NB4 (cell line): Measurements from ENCODE around the gene ZNF331.

Source experiments
- DNase-seq: peaks from one replicate; pipeline ENCODE4 v3.0.0; 2010; ENCODE audit warnings: low read depth
- H3K4me3 ChIP-seq: one replicate; pipeline ENCODE4 v1.5.1; 2011; ENCODE audit warnings: mild to moderate bottlenecking, low read depth, low read length, moderate library complexity
- MAX ChIP-seq: IDR thresholded peaks from 2 replicates; pipeline ENCODE4 v1.6.1; 2011; ENCODE audit warnings: low read depth, low read length
- MYC ChIP-seq: IDR thresholded peaks from 2 replicates; pipeline ENCODE4 v1.6.1; 2011; ENCODE audit warnings: low read depth, low read length
- POLR2A ChIP-seq: IDR thresholded peaks from 2 replicates; pipeline ENCODE4 v1.6.1; 2011; ENCODE audit warnings: mild to moderate bottlenecking; ENCODE audit not compliant: insufficient read length; ENCODE audit errors: extremely low read depth
- TF ChIP-seq, protein P1 (sequence below): IDR thresholded peaks from one replicate; pipeline ENCODE4 v1.5.1; 2012; ENCODE audit warnings: low read depth, low read length

The ZNF331 gene

DNA sequence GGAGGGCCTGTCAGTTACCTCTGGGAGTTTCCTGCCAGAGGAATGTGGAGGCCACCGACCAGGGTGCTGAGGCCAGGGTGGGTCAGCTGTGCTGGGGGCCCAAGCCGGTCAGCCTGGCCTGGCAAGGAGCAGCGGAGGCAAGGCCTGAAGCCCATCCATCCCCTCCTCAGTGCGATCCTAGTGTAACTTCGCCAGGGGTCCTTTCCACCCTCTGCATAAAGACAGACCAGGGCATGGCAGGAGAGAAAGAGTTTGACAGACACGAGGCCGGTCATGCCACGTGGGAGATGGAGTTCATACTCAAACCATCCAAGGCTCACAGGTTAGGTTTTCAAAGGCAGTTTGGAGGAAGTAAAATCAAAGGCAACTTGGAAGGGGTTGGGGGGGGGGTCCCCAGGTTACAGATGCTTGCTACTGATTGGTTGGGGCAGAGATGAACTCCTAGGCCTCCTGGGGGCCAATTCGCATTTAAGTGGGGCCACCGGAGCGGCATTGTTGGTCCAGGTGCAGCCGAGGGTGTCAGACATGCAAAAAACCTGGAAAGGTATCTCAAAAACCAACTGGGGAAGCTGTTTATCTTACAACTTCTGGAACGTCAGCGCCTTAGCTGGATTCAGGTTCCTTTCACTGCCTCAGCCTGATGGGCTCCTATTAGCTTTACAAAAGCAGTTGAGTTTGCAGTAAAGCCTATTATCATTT, 57.0 kb downstream of the ZNF331 start:
- no peak overlapping the region for H3K4me3 ChIP-seq
- no peak for DNase-seq
- no peak for TF ChIP-seq MAX
- TF ChIP-seq POLR2A = no peak
- no peak for TF ChIP-seq MYC
- TF ChIP-seq, protein P1, sequence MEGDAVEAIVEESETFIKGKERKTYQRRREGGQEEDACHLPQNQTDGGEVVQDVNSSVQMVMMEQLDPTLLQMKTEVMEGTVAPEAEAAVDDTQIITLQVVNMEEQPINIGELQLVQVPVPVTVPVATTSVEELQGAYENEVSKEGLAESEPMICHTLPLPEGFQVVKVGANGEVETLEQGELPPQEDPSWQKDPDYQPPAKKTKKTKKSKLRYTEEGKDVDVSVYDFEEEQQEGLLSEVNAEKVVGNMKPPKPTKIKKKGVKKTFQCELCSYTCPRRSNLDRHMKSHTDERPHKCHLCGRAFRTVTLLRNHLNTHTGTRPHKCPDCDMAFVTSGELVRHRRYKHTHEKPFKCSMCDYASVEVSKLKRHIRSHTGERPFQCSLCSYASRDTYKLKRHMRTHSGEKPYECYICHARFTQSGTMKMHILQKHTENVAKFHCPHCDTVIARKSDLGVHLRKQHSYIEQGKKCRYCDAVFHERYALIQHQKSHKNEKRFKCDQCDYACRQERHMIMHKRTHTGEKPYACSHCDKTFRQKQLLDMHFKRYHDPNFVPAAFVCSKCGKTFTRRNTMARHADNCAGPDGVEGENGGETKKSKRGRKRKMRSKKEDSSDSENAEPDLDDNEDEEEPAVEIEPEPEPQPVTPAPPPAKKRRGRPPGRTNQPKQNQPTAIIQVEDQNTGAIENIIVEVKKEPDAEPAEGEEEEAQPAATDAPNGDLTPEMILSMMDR = no peak

- DNase-seq = no peak
- TF ChIP-seq POLR2A = no peak
- TF ChIP-seq, protein P1 = no peak
- no peak for TF ChIP-seq MYC
- no peak for TF ChIP-seq MAX
- no peak overlapping the region for H3K4me3 ChIP-seq
These were observed 57.5 kb downstream of the ZNF331 start for GRCh38 chr19:53595510-53595867.

DNA sequence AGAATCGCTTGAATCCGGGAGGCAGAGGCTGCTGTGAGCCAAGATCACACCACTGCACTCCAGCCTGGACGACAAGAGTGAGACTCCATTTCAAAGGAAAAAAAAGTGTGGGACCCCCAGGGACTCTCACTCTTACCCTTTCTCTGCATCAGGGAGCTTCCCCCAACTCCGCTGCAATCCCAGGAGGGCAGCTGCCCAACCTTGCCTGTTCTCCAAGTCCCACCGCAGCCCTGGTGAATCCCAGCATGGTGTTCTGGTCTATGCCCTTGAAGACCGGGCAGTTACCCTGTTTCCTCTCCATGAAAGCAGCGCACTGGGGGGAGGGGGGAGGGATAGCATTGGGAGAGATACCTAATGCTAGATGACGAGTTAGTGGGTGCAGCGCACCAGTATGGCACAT, 58.1 kb downstream of the ZNF331 start:
- no peak overlapping the region for H3K4me3 ChIP-seq
- no peak for DNase-seq
- no peak for TF ChIP-seq MYC
- no peak for TF ChIP-seq POLR2A
- TF ChIP-seq, protein P1 = no peak

DNA sequence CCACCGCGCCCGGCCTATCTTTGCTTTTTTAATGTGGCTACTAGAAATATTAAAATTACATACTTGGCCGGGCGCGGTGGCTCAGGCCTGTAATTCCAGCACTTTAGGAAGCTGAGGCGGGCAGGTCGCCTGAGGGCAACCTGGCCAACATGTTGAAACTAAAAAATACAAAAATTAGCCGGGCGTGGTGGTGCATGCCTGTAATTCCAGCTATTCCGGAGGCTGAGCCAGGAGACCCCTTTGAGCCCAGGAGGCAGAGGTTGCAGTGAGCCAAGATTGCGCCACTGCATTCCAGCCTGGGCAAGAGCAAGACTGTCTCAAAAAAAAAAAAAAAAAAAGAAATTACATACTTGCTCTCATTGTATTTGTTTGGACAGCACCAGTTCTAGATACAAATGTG, 59.1 kb downstream of the ZNF331 start:
- TF ChIP-seq MYC (no peak), MAX (no peak), POLR2A (no peak)
- TF ChIP-seq, protein P1 = no peak
- DNase-seq = no peak
- no peak overlapping the region for H3K4me3 ChIP-seq

DNA sequence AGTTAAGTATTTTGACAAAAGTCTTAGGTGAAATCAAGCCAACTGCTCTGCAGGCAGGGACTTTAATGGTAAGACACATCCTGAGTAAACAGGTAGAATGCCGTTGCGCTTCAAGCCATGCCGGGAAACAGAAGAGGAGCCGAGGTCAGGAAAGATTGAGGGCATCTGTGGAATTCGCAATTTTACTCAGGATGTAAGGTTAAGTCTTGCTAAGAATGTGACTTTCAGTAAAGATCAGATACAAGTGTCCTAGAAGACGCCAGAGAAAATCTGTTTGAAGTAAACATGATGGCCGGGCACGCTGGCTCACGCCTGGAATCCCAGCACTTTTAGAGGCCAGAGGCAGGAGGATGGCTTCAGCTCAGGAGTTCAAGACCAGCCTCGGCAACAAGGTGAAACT, 60.4 kb downstream of the ZNF331 start:
- TF ChIP-seq MYC (no peak), MAX (no peak), POLR2A (no peak)
- TF ChIP-seq, protein P1 = no peak
- no peak for DNase-seq
- H3K4me3 ChIP-seq = no peak overlapping the region

- DNase-seq = no peak
- no peak for TF ChIP-seq MAX
- TF ChIP-seq, protein P1 = no peak
- TF ChIP-seq MYC = no peak
- TF ChIP-seq POLR2A = no peak
- H3K4me3 ChIP-seq = no peak overlapping the region
These were observed 62.3 kb downstream of the ZNF331 start for GRCh38 chr19:53600217-53600616.
